Mesothelial cell of epicardium (in vitro differentiated cells): ENCODE results near the gene ATP1B4. TPM values are rescaled to one million over a fixed set of nuclear protein-coding genes. Genes with fewer than 3 reads are reported as not detected.

Experiments used
- DNase-seq, 2 experiments: peaks; one replicate each; pipeline ENCODE4 v3.0.0; 2021; ENCODE audit warnings: low spot score in 2 of 2; ENCODE audit not compliant: unreplicated experiment in 2 of 2
- H3K27ac Mint-ChIP-seq: 2 replicates; pipeline ENCODE4 v1.8.0; 2021; ENCODE audit warnings: mixed read lengths
- H3K27me3 Mint-ChIP-seq: 2 replicates; pipeline ENCODE4 v1.8.0; 2021; ENCODE audit warnings: low read depth, mixed read lengths
- H3K36me3 Mint-ChIP-seq: 2 replicates; pipeline ENCODE4 v1.8.0; 2021; ENCODE audit warnings: mixed read lengths
- H3K4me1 Mint-ChIP-seq: 2 replicates; pipeline ENCODE4 v1.8.0; 2021; ENCODE audit warnings: mixed read lengths
- H3K4me3 Mint-ChIP-seq: 2 replicates; pipeline ENCODE4 v1.8.0; 2021; ENCODE audit warnings: mild to moderate bottlenecking, moderate library complexity, mixed read lengths
- H3K9me3 Mint-ChIP-seq: 2 replicates; pipeline ENCODE4 v1.8.0; 2021; ENCODE audit warnings: mixed read lengths
- total RNA-seq: library from RNA; stranded (reverse); gene quantifications from 3 replicates; pipeline ENCODE4 v1.2.1, GENCODE V29; 2021
- TF ChIP-seq, protein P1 (sequence below): fragments of 200-600 bp; sonication (generic); IDR thresholded peaks from one replicate; pipeline ENCODE4 v1.5.0; 2021; ENCODE audit warnings: antibody characterized with exemption; ENCODE audit not compliant: unreplicated experiment

ATP1B4 gene
- total RNA-seq, 1 donor from 2014 or later, result not detected

GRCh38 chrX:120365320-120365719, 3.4 kb downstream of the ATP1B4 start:
- Mint-ChIP-seq H3K4me1 (no peaks in the 10 kb centered on the region), H3K36me3 (no peaks in the 10 kb centered on the region), H3K9me3 (peaks cover 3% of the 10 kb centered on the region), H3K4me3 (no peak overlapping the region), H3K27ac (no peak overlapping the region), H3K27me3 (peaks cover 4% of the 10 kb centered on the region)
- TF ChIP-seq, protein P1, sequence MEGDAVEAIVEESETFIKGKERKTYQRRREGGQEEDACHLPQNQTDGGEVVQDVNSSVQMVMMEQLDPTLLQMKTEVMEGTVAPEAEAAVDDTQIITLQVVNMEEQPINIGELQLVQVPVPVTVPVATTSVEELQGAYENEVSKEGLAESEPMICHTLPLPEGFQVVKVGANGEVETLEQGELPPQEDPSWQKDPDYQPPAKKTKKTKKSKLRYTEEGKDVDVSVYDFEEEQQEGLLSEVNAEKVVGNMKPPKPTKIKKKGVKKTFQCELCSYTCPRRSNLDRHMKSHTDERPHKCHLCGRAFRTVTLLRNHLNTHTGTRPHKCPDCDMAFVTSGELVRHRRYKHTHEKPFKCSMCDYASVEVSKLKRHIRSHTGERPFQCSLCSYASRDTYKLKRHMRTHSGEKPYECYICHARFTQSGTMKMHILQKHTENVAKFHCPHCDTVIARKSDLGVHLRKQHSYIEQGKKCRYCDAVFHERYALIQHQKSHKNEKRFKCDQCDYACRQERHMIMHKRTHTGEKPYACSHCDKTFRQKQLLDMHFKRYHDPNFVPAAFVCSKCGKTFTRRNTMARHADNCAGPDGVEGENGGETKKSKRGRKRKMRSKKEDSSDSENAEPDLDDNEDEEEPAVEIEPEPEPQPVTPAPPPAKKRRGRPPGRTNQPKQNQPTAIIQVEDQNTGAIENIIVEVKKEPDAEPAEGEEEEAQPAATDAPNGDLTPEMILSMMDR, result peak; percentile 27
- DNase-seq, result peak in 1 of 2 experiments; percentile 40

- H3K4me3 Mint-ChIP-seq, result no peak overlapping the region
- H3K27me3 Mint-ChIP-seq, result peaks cover 5% of the 10 kb centered on the region
- H3K9me3 Mint-ChIP-seq, result peaks cover 3% of the 10 kb centered on the region
- TF ChIP-seq, protein P1, result no peak
- H3K4me1 Mint-ChIP-seq, result no peaks in the 10 kb centered on the region
- DNase-seq, result no peak
- H3K36me3 Mint-ChIP-seq, result no peaks in the 10 kb centered on the region
- no peak overlapping the region for H3K27ac Mint-ChIP-seq
These were observed 4.1 kb downstream of the ATP1B4 start for GRCh38 chrX:120365968-120366367.

- Mint-ChIP-seq H3K27ac (no peak overlapping the region), H3K4me3 (no peak overlapping the region), H3K36me3 (no peaks in the 10 kb centered on the region), H3K9me3 (peaks cover 7% of the 10 kb centered on the region), H3K27me3 (peaks cover 11% of the 10 kb centered on the region), H3K4me1 (no peaks in the 10 kb centered on the region)
- no peak for DNase-seq
- TF ChIP-seq, protein P1, result no peak
These were observed 4.9 kb downstream of the ATP1B4 start for GRCh38 chrX:120366794-120367193.

DNA sequence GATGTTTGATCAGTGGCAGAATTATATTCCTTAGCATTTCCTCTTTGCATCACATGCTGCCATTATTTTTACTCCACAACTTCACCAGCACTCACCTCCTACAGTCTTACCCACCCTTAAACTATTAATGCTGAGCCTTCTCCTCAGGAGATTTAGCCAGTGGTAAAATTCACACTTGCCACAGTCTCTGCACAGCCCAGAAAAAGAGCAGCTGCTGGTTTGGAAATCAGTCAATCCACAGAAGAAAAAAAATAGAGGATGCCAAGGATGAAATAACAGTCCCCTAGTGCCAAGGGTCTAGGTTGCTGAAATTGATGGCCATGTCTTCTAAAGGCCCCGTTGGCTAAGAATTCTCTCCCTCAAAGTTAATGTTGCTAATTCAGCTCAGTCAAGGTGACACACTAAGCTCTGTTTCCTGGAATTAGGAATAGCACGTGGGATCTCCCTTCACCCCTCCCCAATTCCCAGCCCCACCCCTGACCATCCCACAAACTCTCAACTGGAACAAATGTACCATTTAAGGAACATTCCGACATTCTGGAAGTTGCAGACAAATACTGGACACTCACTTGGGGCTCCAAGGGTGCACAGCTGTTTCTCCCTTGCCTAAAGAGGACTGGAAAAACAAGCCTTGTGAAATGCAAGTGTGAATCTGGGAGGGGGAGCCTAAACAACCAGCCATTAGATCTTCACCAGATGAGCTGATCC, 5.7 kb downstream of the ATP1B4 start:
- Mint-ChIP-seq H3K27me3 (peaks cover 14% of the 10 kb centered on the region), H3K36me3 (no peaks in the 10 kb centered on the region)

GRCh38 chrX:120372667-120373370, 10.9 kb downstream of the ATP1B4 start:
- TF ChIP-seq, protein P1, result no peak
- Mint-ChIP-seq H3K36me3 (no peaks in the 10 kb centered on the region), H3K27ac (no peak overlapping the region), H3K4me1 (no peaks in the 10 kb centered on the region), H3K4me3 (no peak overlapping the region), H3K27me3 (peaks cover 11% of the 10 kb centered on the region), H3K9me3 (peaks cover 17% of the 10 kb centered on the region)
- DNase-seq, result no peak

More for the DNA sequence above, 5.7 kb downstream of the ATP1B4 start:
- no peak for DNase-seq
- H3K4me3 Mint-ChIP-seq, result no peak overlapping the region
- peaks cover 7% of the 10 kb centered on the region for H3K9me3 Mint-ChIP-seq
- no peaks in the 10 kb centered on the region for H3K4me1 Mint-ChIP-seq
- TF ChIP-seq, protein P1, result no peak
- H3K27ac Mint-ChIP-seq, result no peak overlapping the region
